ENCODE results near the gene TNFSF13. TPM values are rescaled to one million over a fixed set of nuclear protein-coding genes. Genes with fewer than 3 reads are reported as not detected.
"Not testable (repeated sequence)": the region's sequence is repeated elsewhere in the genome, so short reads cannot be mapped to it uniquely, and the experiment has no call there.

The TNFSF13 gene
- total RNA-seq, 1 donor from 2014 or later, result 15.3 TPM

GRCh38 chr17:7590743-7591142 lies 32.2 kb downstream of the TNFSF13 start:
- peaks cover 65% of the 10 kb centered on the region for H3K36me3 Mint-ChIP-seq (ENCODE audit: low read depth)
- TF ChIP-seq CTCF (IDR thresholded peaks at IDR 0.05), result no peak
- H3K4me3 Mint-ChIP-seq, result no peak overlapping the region
- ChIA-PET POLR2A (interaction anchor here (0.6 to 2.4 kb wide), 3 partner anchors 11 to 105 kb away, joined by 3 to 14 read pairs (median 6); partner anchors contain the start of gene CD68), CTCF (interaction anchor here (2.1 to 3.3 kb wide), 5 partner anchors 19 to 235 kb away, joined by 8 to 38 read pairs (median 21); partner anchors contain the start of genes SENP3, TMEM102 and TMEM95)
- H3K4me1 Mint-ChIP-seq, result peaks cover 3% of the 10 kb centered on the region
- H3K27ac Mint-ChIP-seq, result no peak overlapping the region
- H3K27me3 Mint-ChIP-seq, result no peaks in the 10 kb centered on the region
- no peak for DNase-seq
- no peaks in the 10 kb centered on the region for H3K9me3 Mint-ChIP-seq
- no peak for ATAC-seq (ENCODE audit: low read depth)
- intact Hi-C loops (cut with micrococcal nuclease), result no loop called here

DNA sequence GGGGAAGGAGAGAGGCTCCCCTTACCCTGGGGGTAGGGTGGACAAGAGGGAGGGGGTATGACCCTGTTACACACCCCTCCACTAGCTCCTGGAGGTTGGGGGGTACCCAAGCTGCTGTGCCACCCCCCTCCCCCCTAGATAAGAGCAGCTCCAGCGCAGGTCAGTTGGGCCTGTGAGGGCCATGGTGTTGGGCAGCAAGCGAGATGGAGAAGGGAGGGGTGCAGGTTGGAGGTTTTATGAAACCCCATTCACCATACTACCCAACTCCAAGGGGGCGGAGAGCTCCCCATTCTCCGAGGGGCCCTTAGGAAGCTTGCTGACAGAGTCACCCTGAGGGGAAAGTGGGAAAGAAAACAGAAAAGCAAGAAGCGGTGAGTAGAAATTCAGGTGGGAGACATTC lies 33.0 kb downstream of the TNFSF13 start:
- no peaks in the 10 kb centered on the region for H3K27me3 Mint-ChIP-seq
- H3K4me3 Mint-ChIP-seq, result no peak overlapping the region
- intact Hi-C loops (cut with micrococcal nuclease), result no loop called here
- H3K36me3 Mint-ChIP-seq (ENCODE audit: low read depth), result peaks cover 73% of the 10 kb centered on the region
- H3K9me3 Mint-ChIP-seq, result no peaks in the 10 kb centered on the region
- H3K4me1 Mint-ChIP-seq, result peaks cover 2% of the 10 kb centered on the region
- ChIA-PET POLR2A (interaction anchor here (1.0 kb wide), 1 partner anchor 94 kb away, joined by 4 read pairs; no protein-coding TSS in a partner anchor), CTCF (interaction anchor here (0.9 kb wide), 1 partner anchor 78 kb away, joined by 3 read pairs; no protein-coding TSS in a partner anchor)
- no peak for TF ChIP-seq CTCF (IDR thresholded peaks at IDR 0.05)
- ATAC-seq (ENCODE audit: low read depth), result no peak
- DNase-seq, result no peak
- H3K27ac Mint-ChIP-seq, result no peak overlapping the region

GRCh38 chr17:7592422-7593021 lies 34.0 kb downstream of the TNFSF13 start:
- DNase-seq (no peak), ATAC-seq (ENCODE audit: low read depth) (no peak)
- peaks cover 73% of the 10 kb centered on the region for H3K36me3 Mint-ChIP-seq (ENCODE audit: low read depth)
- H3K9me3 Mint-ChIP-seq, result no peaks in the 10 kb centered on the region
- H3K27ac Mint-ChIP-seq, result no peak overlapping the region
- ChIA-PET POLR2A (no interaction called here), CTCF (no interaction called here)
- H3K4me3 Mint-ChIP-seq, result no peak overlapping the region
- H3K27me3 Mint-ChIP-seq, result no peaks in the 10 kb centered on the region
- TF ChIP-seq CTCF (IDR thresholded peaks at IDR 0.05), result no peak
- H3K4me1 Mint-ChIP-seq, result peaks cover 2% of the 10 kb centered on the region
- intact Hi-C loops (cut with micrococcal nuclease), result no loop called here

- no peaks in the 10 kb centered on the region for H3K9me3 Mint-ChIP-seq
- no peak overlapping the region for H3K4me3 Mint-ChIP-seq
- intact Hi-C loops (cut with micrococcal nuclease), result no loop called here
- TF ChIP-seq CTCF (IDR thresholded peaks at IDR 0.05), result no peak
- H3K36me3 Mint-ChIP-seq (ENCODE audit: low read depth), result peaks cover 69% of the 10 kb centered on the region
- no peak for DNase-seq
- no peaks in the 10 kb centered on the region for H3K27me3 Mint-ChIP-seq
- POLR2A ChIA-PET, result no interaction called here
- H3K4me1 Mint-ChIP-seq, result peaks cover 2% of the 10 kb centered on the region
- no peak overlapping the region for H3K27ac Mint-ChIP-seq
- CTCF ChIA-PET, result no interaction called here
- no peak for ATAC-seq (ENCODE audit: low read depth)
Measured at GRCh38 chr17:7593296-7593695, 34.7 kb downstream of the TNFSF13 start.

- peaks cover 83% of the 10 kb centered on the region for H3K36me3 Mint-ChIP-seq (ENCODE audit: low read depth)
- H3K9me3 Mint-ChIP-seq; CTCF ChIA-PET; DNase-seq; H3K4me3 Mint-ChIP-seq; POLR2A ChIA-PET; ATAC-seq (ENCODE audit: low read depth); intact Hi-C loops (cut with micrococcal nuclease); H3K4me1 Mint-ChIP-seq; H3K27ac Mint-ChIP-seq; H3K27me3 Mint-ChIP-seq: not testable (repeated sequence)
Measured at GRCh38 chr17:7597561-7597960, 39.0 kb downstream of the TNFSF13 start.

All from activated B cell treated with CpG ODN at 0.5 μM for 24 hours (primary cell).